Peyer's patch (tissue), 4 donors: ENCODE results near the gene PHOSPHO1. TPM values are rescaled to one million over a fixed set of nuclear protein-coding genes. Genes with fewer than 3 reads are reported as not detected.

ENCODE experiments used
- DNase-seq, 3 donors: peaks; one replicate each; pipeline ENCODE4 v3.0.0-alpha.2; 2017 to 2019
- H3K27ac ChIP-seq, 4 donors: fragments of 200-600 bp; sonication (generic); one replicate each; pipeline ENCODE4 v1.5.1; 2016 to 2019
- H3K27me3 ChIP-seq, 2 donors: fragments of 200-600 bp; sonication (generic); one replicate each; pipeline ENCODE4 v1.5.1; 2019
- H3K36me3 ChIP-seq, 3 donors: fragments of 200-600 bp; sonication (generic); one replicate each; pipeline ENCODE4 v1.5.1; 2016 to 2019
- H3K4me1 ChIP-seq, 4 donors: fragments of 200-600 bp; sonication (generic); one replicate each; pipeline ENCODE4 v1.5.1; 2016 to 2019
- H3K4me3 ChIP-seq, 4 donors: fragments of 200-600 bp; sonication (generic); 1 replicate in 3 of 4; 2 replicates in 1 of 4; pipeline ENCODE4 v1.5.1; 2016 to 2019; ENCODE audit warnings: mild to moderate bottlenecking in 1 of 4
- H3K9me3 ChIP-seq, 4 donors: fragments of 200-600 bp; sonication (generic); one replicate each; pipeline ENCODE4 v1.5.1; 2016 to 2019; ENCODE audit warnings: mild to moderate bottlenecking in 1 of 4
- POLR2A ChIP-seq, 2 donors: fragments of 450-650 bp; IDR thresholded peaks; one replicate each; pipeline ENCODE4 v1.5.1; 2017; ENCODE audit warnings: antibody characterized with exemption in 2 of 2, mild to moderate bottlenecking in 2 of 2, moderate library complexity in 2 of 2
- total RNA-seq, 4 donors: library from RNA; depleted of rRNA; stranded (reverse); fragments of >200 nt; gene quantifications; one replicate each; pipeline ENCODE4 v1.1.0, GENCODE V29; 2016
- TF ChIP-seq, protein P1 (sequence below), 6 experiments: fragments of 450-650 bp in 4 of 6; fragments of 200-600 bp in 2 of 6; sonication (generic) in 1 of 6; IDR thresholded peaks; one replicate each; pipeline ENCODE4 v1.5.1; 2017 to 2019; ENCODE audit warnings: antibody characterized with exemption in 6 of 6, mild to moderate bottlenecking in 3 of 6, moderate library complexity in 1 of 6

The PHOSPHO1 gene
- total RNA-seq, 4 donors from 2014 or later = not detected

GRCh38 chr17:49210158-49211029 lies 20.2 kb downstream of the PHOSPHO1 start, which contains the start of the genes ABI3 and GNGT2:
ABI3 (plus strand) TSS chr17:49210707; CDS start chr17:49210725, 18 bp downstream.
GNGT2 (minus strand) TSS chr17:49210574; CDS start chr17:49207422, 3,152 bp downstream.
- H3K27ac ChIP-seq = peak within 1 kb of the TSS; percentile 75 to 90 (median 86)
- peak in 2 of 3 donors; percentile 88 to 91 for DNase-seq
- no peaks in the 10 kb centered on the region for H3K27me3 ChIP-seq
- TF ChIP-seq, protein P1, sequence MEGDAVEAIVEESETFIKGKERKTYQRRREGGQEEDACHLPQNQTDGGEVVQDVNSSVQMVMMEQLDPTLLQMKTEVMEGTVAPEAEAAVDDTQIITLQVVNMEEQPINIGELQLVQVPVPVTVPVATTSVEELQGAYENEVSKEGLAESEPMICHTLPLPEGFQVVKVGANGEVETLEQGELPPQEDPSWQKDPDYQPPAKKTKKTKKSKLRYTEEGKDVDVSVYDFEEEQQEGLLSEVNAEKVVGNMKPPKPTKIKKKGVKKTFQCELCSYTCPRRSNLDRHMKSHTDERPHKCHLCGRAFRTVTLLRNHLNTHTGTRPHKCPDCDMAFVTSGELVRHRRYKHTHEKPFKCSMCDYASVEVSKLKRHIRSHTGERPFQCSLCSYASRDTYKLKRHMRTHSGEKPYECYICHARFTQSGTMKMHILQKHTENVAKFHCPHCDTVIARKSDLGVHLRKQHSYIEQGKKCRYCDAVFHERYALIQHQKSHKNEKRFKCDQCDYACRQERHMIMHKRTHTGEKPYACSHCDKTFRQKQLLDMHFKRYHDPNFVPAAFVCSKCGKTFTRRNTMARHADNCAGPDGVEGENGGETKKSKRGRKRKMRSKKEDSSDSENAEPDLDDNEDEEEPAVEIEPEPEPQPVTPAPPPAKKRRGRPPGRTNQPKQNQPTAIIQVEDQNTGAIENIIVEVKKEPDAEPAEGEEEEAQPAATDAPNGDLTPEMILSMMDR (IDR thresholded peaks at IDR 0.05) = no peak
- TF ChIP-seq POLR2A (IDR thresholded peaks at IDR 0.05) = peak; percentile 67
- no peaks in the 10 kb centered on the region for H3K9me3 ChIP-seq
- H3K36me3 ChIP-seq = no peaks in the 10 kb centered on the region
- H3K4me1 ChIP-seq = peaks cover 0 to 22% (median 9%) of the 10 kb centered on the region in 4 donors
- H3K4me3 ChIP-seq = peak within 1 kb of the TSS; percentile 39 to 65 (median 49)

DNA sequence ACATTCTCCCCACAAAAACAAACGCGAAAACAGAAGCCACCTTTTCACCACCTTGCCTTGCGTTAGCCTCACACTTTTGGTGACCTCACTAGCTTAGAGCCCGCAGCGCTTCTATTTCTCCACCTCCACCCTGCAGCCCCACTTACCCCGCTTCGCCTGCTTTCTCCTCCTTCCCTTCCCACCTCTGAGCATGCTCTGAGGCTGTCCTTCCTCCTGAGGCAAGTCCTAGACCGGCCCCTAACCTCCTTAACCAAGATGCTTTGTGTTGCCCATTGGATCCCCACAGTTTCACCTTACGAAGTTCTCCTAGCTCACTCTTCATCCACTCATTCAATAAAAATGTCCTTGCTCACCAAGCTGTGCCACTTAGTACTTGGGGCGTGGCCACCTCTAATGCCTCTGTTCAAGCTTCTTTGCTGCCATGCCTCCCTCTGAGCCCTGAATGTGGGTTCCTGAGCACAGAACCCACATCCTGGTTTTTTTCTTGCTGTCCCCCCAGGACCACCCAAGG lies 21.5 kb downstream of the PHOSPHO1 start:
- H3K27ac ChIP-seq = peak overlapping the region; percentile 75 to 90 (median 86)
- TF ChIP-seq, protein P1 (IDR thresholded peaks at IDR 0.05) = no peak
- TF ChIP-seq POLR2A (IDR thresholded peaks at IDR 0.05) = no peak

GRCh38 chr17:49204516-49204915 lies 26.1 kb downstream of the PHOSPHO1 start:
- Histone ChIP-seq H3K4me3 (no peak overlapping the region), H3K36me3 (no peaks in the 10 kb centered on the region), H3K4me1 (peaks cover 0 to 2% (median under 1%) of the 10 kb centered on the region in 4 donors), H3K27me3 (no peaks in the 10 kb centered on the region), H3K9me3 (no peaks in the 10 kb centered on the region), H3K27ac (no peak overlapping the region)
- no peak for TF ChIP-seq POLR2A (IDR thresholded peaks at IDR 0.05)
- TF ChIP-seq, protein P1 (IDR thresholded peaks at IDR 0.05) = no peak
- no peak for DNase-seq

More for the DNA sequence above, 21.5 kb downstream of the PHOSPHO1 start:
- Histone ChIP-seq H3K4me3 (peak overlapping the region in 1 of 4 donors; percentile 43), H3K36me3 (no peaks in the 10 kb centered on the region), H3K9me3 (no peaks in the 10 kb centered on the region), H3K27me3 (no peaks in the 10 kb centered on the region), H3K4me1 (peaks cover 0 to 11% (median 6%) of the 10 kb centered on the region in 4 donors)
- no peak for DNase-seq

DNA sequence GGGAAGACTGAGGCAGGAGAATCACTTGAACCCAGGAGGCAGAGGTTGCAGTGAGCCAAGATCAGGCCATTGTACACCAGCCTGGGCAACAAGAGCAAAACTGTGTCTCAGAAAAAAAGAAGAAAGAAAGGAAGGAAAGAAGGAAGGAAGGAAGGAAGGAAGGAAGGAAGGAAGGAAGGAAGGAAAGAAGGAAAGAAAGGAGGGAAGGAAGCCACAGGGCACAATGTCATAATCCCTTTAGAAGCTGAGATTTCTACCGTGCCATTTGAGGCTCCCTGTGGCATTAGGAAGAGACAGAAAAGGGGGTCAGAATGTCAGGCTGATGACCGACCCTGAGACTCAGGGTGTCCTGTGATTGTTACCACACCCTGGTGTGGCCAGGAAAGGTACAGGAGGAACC lies 26.8 kb downstream of the PHOSPHO1 start:
- TF ChIP-seq, protein P1 (IDR thresholded peaks at IDR 0.05) = no peak
- no peak for TF ChIP-seq POLR2A (IDR thresholded peaks at IDR 0.05)
- DNase-seq = no peak
- Histone ChIP-seq H3K4me1 (no peaks in the 10 kb centered on the region), H3K27me3 (no peaks in the 10 kb centered on the region), H3K9me3 (no peaks in the 10 kb centered on the region), H3K4me3 (no peak overlapping the region), H3K27ac (no peak overlapping the region), H3K36me3 (no peaks in the 10 kb centered on the region)

- no peaks in the 10 kb centered on the region for H3K4me1 ChIP-seq
- H3K27ac ChIP-seq = peak overlapping the region in 1 of 4 donors; percentile 2
- no peak overlapping the region for H3K4me3 ChIP-seq
- H3K36me3 ChIP-seq = no peaks in the 10 kb centered on the region
- DNase-seq = no peak
- H3K27me3 ChIP-seq = no peaks in the 10 kb centered on the region
- no peaks in the 10 kb centered on the region for H3K9me3 ChIP-seq
- TF ChIP-seq, protein P1 (IDR thresholded peaks at IDR 0.05) = no peak
- TF ChIP-seq POLR2A (IDR thresholded peaks at IDR 0.05) = no peak
Observed at GRCh38 chr17:49201481-49201927, 29.1 kb downstream of the PHOSPHO1 start.
